Pancreas (tissue), 10 donors: Measurements from ENCODE around the gene CDYL2. TPM values are rescaled to one million over a fixed set of nuclear protein-coding genes. Genes with fewer than 3 reads are reported as not detected.

Source experiments
- ATAC-seq, 4 donors: fragments of 200-7000 bp; cut with Tn5 transposase; one replicate each; pipeline versions ENCODE4 v1.8.0 to v1.9.1; 2020; ENCODE audit warnings: mild to moderate bottlenecking in 4 of 4, moderate library complexity in 4 of 4
- DNase-seq, 6 donors: peaks; one replicate each; pipeline ENCODE4 v3.0.0-alpha.2; 2020
- FAIRE-seq: peaks from 2 replicates; lab custom pipeline; 2012; peaks lifted over from hg19 to GRCh38; lab: Jason Lieb, UNC
- H3K27ac ChIP-seq, 4 donors: fragments of 200-600 bp; sonication (generic); 1 replicate in 3 of 4; 2 replicates in 1 of 4; pipeline versions ENCODE4 v1.5.0 to v1.8.0; 2020
- H3K27me3 ChIP-seq, 4 donors: fragments of 200-600 bp; one replicate each; pipeline ENCODE4 v1.8.0; 2021
- H3K36me3 ChIP-seq, 3 donors: fragments of 200-600 bp; sonication (generic) in 1 of 3; one replicate each; pipeline versions ENCODE4 v1.5.0 to v1.8.0; 2020 to 2021
- H3K4me1 ChIP-seq, 3 donors: fragments of 200-600 bp; one replicate each; pipeline ENCODE4 v1.8.0; 2021
- H3K4me3 ChIP-seq, 4 donors: fragments of 200-600 bp; sonication (generic) in 2 of 4; one replicate each; pipeline versions ENCODE4 v1.5.0 to v1.8.0; 2020 to 2021
- H3K9me3 ChIP-seq, 4 donors: fragments of 200-600 bp; one replicate each; pipeline ENCODE4 v1.8.0; 2021
- CTCF ChIP-seq, 4 donors: fragments of 200-600 bp; sonication (generic) in 3 of 4; IDR thresholded peaks; one replicate each; pipeline versions ENCODE4 v1.5.0 to v1.8.0; 2021; ENCODE audit warnings: antibody characterized with exemption in 4 of 4
- WGBS, 2 donors: extraction: QIAGEN DNeasy Blood & Tissue Kit; methylation state at CpG; one replicate each; pipeline ENCODE4 v1.1.7; 2013; 5-methylcytosine and 5-hydroxymethylcytosine counted together
- intact Hi-C, 3 donors: fragments of 100-400 bp; cut with DNase I; formaldehyde crosslinking; loops; one replicate each; pipeline versions ENCODE4 v1.11.1 to v1.14.2; 2022
- polyA plus RNA-seq, 2 donors: library from polyadenylated mRNA; stranded (reverse); fragments of 200-250 nt; gene quantifications; one replicate each; pipeline ENCODE4 v1.2.3, GENCODE V29; 2013
- total RNA-seq, 6 donors: library from RNA; stranded (reverse); fragmentation: NEBNext Ultra II Directional in 4 of 6; extraction: Animal tissue kit (Norgen Biotek cat#: 25700) in 4 of 6; gene quantifications; one replicate each; pipeline versions ENCODE4 v1.2.1 to v1.2.4, GENCODE V29; 2021 to 2023
- donor health status: healthy with polysubstance abuse.
- donor health status: DM: no; HTN: no; CAD: no; lungs with moderate emphysema.
- donor health status: DM: no; HTN: no; CAD: no.
- donor health status: control.
- donor health status: control.
- donor health status: Bipolar disorder and iron deficiency.
- donor health status: DM: yes; HTN: yes; CAD: no.
- donor health status: DM: no; HTN: no; CAD: no.
- donor health status: DM: no; HTN: no; CAD: no.
- donor health status: DM: yes; HTN: yes; CAD: no.

The CDYL2 gene
- total and polyA plus RNA-seq, 8 donors = 0.61 to 7.1 (median 3.1) TPM

- no peak for ATAC-seq
- DNase-seq = no peak
- H3K9me3 ChIP-seq = no peaks in the 10 kb centered on the region
- no peak overlapping the region for H3K4me3 ChIP-seq
- no peak for FAIRE-seq
- intact Hi-C loops = no loop called here
- no peaks in the 10 kb centered on the region for H3K36me3 ChIP-seq
- H3K27ac ChIP-seq = no peak overlapping the region
- H3K27me3 ChIP-seq = no peaks in the 10 kb centered on the region
- no peaks in the 10 kb centered on the region for H3K4me1 ChIP-seq
- TF ChIP-seq CTCF (IDR thresholded peaks at IDR 0.05) = no peak
- 92% methylated on average over 3 of the region's 3 CpGs for whole genome bisulfite sequencing, 2 donors
These were observed 164.1 kb downstream of the CDYL2 start for GRCh38 chr16:80640316-80640715.

GRCh38 chr16:80639636-80640035 lies 164.8 kb downstream of the CDYL2 start:
- WGBS, 2 donors = 80 to 88% methylated on average over 6 of the region's 6 CpGs
- DNase-seq (no peak), ATAC-seq (no peak), FAIRE-seq (no peak)
- no peak for TF ChIP-seq CTCF (IDR thresholded peaks at IDR 0.05)
- Histone ChIP-seq H3K27ac (no peak overlapping the region), H3K4me3 (no peak overlapping the region), H3K9me3 (no peaks in the 10 kb centered on the region), H3K4me1 (no peaks in the 10 kb centered on the region), H3K27me3 (no peaks in the 10 kb centered on the region), H3K36me3 (no peaks in the 10 kb centered on the region)
- intact Hi-C loops = no loop called here

- Histone ChIP-seq H3K4me3 (no peak overlapping the region), H3K27me3 (no peaks in the 10 kb centered on the region), H3K4me1 (no peaks in the 10 kb centered on the region), H3K36me3 (no peaks in the 10 kb centered on the region), H3K27ac (no peak overlapping the region), H3K9me3 (no peaks in the 10 kb centered on the region)
- FAIRE-seq (no peak), ATAC-seq (no peak), DNase-seq (no peak)
- intact Hi-C loops = no loop called here
- no peak for TF ChIP-seq CTCF (IDR thresholded peaks at IDR 0.05)
- WGBS, 2 donors = 76 to 84% methylated on average over 4 of the region's 4 CpGs
These were observed 166.8 kb downstream of the CDYL2 start for GRCh38 chr16:80637621-80638020.

GRCh38 chr16:80631581-80631980 lies 172.8 kb downstream of the CDYL2 start:
- Histone ChIP-seq H3K27ac (no peak overlapping the region), H3K4me3 (no peak overlapping the region), H3K27me3 (no peaks in the 10 kb centered on the region), H3K9me3 (no peaks in the 10 kb centered on the region), H3K4me1 (no peaks in the 10 kb centered on the region), H3K36me3 (no peaks in the 10 kb centered on the region)
- ATAC-seq (no peak), FAIRE-seq (no peak), DNase-seq (no peak)
- intact Hi-C loops = no loop called here
- TF ChIP-seq CTCF (IDR thresholded peaks at IDR 0.05) = no peak
- 91 to 100% methylated on average over 3 of the region's 3 CpGs for WGBS, 2 donors

- ATAC-seq = no peak
- no peak for DNase-seq
- Histone ChIP-seq H3K27me3 (no peaks in the 10 kb centered on the region), H3K27ac (no peak overlapping the region), H3K4me1 (no peaks in the 10 kb centered on the region), H3K9me3 (no peaks in the 10 kb centered on the region), H3K4me3 (no peak overlapping the region), H3K36me3 (no peaks in the 10 kb centered on the region)
- 73 to 80% methylated on average over 3 of the region's 3 CpGs for WGBS, 2 donors
- intact Hi-C loops = no loop called here
- FAIRE-seq = no peak
- TF ChIP-seq CTCF (IDR thresholded peaks at IDR 0.05) = no peak
These were observed 176.1 kb downstream of the CDYL2 start for GRCh38 chr16:80628254-80628653.
